HCEC 1CT (cell line): ENCODE measurements around the gene HTR3A.

Experiments
- DNase-seq: peaks from one replicate; pipeline ENCODE4 v3.0.0-alpha.2; 2017

The HTR3A gene

GRCh38 chr11:113980785-113981184 is 5.9 kb downstream of the HTR3A start:
- DNase-seq = no peak

- DNase-seq = no peak
Measured at GRCh38 chr11:113982306-113982705, 7.4 kb downstream of the HTR3A start.

- no peak for DNase-seq
Measured at GRCh38 chr11:113984781-113985180, 9.9 kb downstream of the HTR3A start.

- DNase-seq = no peak
Measured at GRCh38 chr11:113985906-113986305, 11.0 kb downstream of the HTR3A start.

GRCh38 chr11:113986351-113987140 is 11.6 kb downstream of the HTR3A start:
- no peak for DNase-seq

- DNase-seq = no peak
Measured at GRCh38 chr11:113989381-113989780, 14.5 kb downstream of the HTR3A start.

GRCh38 chr11:113989916-113990315 is 15.0 kb downstream of the HTR3A start:
- DNase-seq = no peak

GRCh38 chr11:113991170-113991569 is 16.3 kb downstream of the HTR3A start:
- peak; percentile 29 for DNase-seq

GRCh38 chr11:113991718-113992458 is 17.0 kb downstream of the HTR3A start:
- DNase-seq = no peak

GRCh38 chr11:113992459-113993110 is 17.7 kb downstream of the HTR3A start:
- DNase-seq = no peak

- DNase-seq = no peak
Measured at GRCh38 chr11:113994077-113994954, 19.4 kb downstream of the HTR3A start.

- no peak for DNase-seq
Measured at GRCh38 chr11:113997473-113997872, 22.6 kb downstream of the HTR3A start.

GRCh38 chr11:113998574-113998973 is 23.7 kb downstream of the HTR3A start:
- DNase-seq = no peak

GRCh38 chr11:114000526-114000925 is 25.6 kb downstream of the HTR3A start:
- DNase-seq = no peak

- DNase-seq = no peak
Measured at GRCh38 chr11:114001416-114001815, 26.5 kb downstream of the HTR3A start.

GRCh38 chr11:114008331-114008730 is 33.4 kb downstream of the HTR3A start:
- no peak for DNase-seq

- no peak for DNase-seq
Measured at GRCh38 chr11:114010931-114011330, 36.0 kb downstream of the HTR3A start.

- DNase-seq = no peak
Measured at GRCh38 chr11:114011443-114011842, 36.5 kb downstream of the HTR3A start.

GRCh38 chr11:114015117-114015516 is 40.2 kb downstream of the HTR3A start:
- DNase-seq = no peak

- DNase-seq = no peak
Measured at GRCh38 chr11:114016986-114017385, 42.1 kb downstream of the HTR3A start.

GRCh38 chr11:114017723-114018122 is 42.8 kb downstream of the HTR3A start:
- DNase-seq = peak; percentile 16

- DNase-seq = no peak
Measured at GRCh38 chr11:114019046-114019445, 44.1 kb downstream of the HTR3A start.

- no peak for DNase-seq
Measured at GRCh38 chr11:114019574-114019973, 44.7 kb downstream of the HTR3A start.
